Neural crest cell (in vitro differentiated cells): ENCODE measurements around the gene CTSK. TPM values are rescaled to one million over a fixed set of nuclear protein-coding genes. Genes with fewer than 3 reads are reported as not detected.

Experiments used
- DNase-seq: peaks from one replicate; pipeline ENCODE4 v3.0.0; 2021; ENCODE audit warnings: low read depth, mixed read lengths, low spot score
- H3K27ac Mint-ChIP-seq: one replicate; pipeline ENCODE4 v1.8.0; 2021; ENCODE audit warnings: mild to moderate bottlenecking, mixed read lengths; ENCODE audit not compliant: unreplicated experiment
- H3K27me3 Mint-ChIP-seq: 2 replicates; pipeline ENCODE4 v1.8.0; 2021; ENCODE audit warnings: low read depth, mild to moderate bottlenecking, mixed read lengths
- H3K36me3 Mint-ChIP-seq: 2 replicates; pipeline ENCODE4 v1.8.0; 2021; ENCODE audit warnings: low read depth, mild to moderate bottlenecking, mixed read lengths
- H3K4me1 Mint-ChIP-seq: 2 replicates; pipeline ENCODE4 v1.8.0; 2021; ENCODE audit warnings: mixed read lengths
- H3K4me3 Mint-ChIP-seq: one replicate; pipeline ENCODE4 v1.8.0; 2021; ENCODE audit warnings: mild to moderate bottlenecking, mixed read lengths
- H3K9me3 Mint-ChIP-seq: 2 replicates; pipeline ENCODE4 v1.8.0; 2021; ENCODE audit warnings: mixed read lengths
- total RNA-seq: library from RNA; stranded (reverse); gene quantifications from 2 replicates; pipeline ENCODE4 v1.2.1, GENCODE V29; 2021
- TF ChIP-seq, protein P1 (sequence below): fragments of 200-600 bp; sonication (generic); conservative IDR thresholded peaks from 2 replicates; pipeline ENCODE4 v1.5.0; 2021; ENCODE audit warnings: antibody characterized with exemption, mild to moderate bottlenecking

Gene CTSK
- total RNA-seq, 1 donor from 2014 or later: 5.8 TPM

- Mint-ChIP-seq H3K36me3 (peaks cover 2% of the 10 kb centered on the region), H3K4me3 (no peak overlapping the region), H3K4me1 (no peaks in the 10 kb centered on the region), H3K27me3 (no peaks in the 10 kb centered on the region), H3K9me3 (peaks cover 6% of the 10 kb centered on the region), H3K27ac (no peak overlapping the region)
- DNase-seq: no peak
- TF ChIP-seq, protein P1, sequence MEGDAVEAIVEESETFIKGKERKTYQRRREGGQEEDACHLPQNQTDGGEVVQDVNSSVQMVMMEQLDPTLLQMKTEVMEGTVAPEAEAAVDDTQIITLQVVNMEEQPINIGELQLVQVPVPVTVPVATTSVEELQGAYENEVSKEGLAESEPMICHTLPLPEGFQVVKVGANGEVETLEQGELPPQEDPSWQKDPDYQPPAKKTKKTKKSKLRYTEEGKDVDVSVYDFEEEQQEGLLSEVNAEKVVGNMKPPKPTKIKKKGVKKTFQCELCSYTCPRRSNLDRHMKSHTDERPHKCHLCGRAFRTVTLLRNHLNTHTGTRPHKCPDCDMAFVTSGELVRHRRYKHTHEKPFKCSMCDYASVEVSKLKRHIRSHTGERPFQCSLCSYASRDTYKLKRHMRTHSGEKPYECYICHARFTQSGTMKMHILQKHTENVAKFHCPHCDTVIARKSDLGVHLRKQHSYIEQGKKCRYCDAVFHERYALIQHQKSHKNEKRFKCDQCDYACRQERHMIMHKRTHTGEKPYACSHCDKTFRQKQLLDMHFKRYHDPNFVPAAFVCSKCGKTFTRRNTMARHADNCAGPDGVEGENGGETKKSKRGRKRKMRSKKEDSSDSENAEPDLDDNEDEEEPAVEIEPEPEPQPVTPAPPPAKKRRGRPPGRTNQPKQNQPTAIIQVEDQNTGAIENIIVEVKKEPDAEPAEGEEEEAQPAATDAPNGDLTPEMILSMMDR: no peak
These were observed 45.0 kb downstream of the CTSK start for GRCh38 chr1:150763018-150763417.

GRCh38 chr1:150762552-150762951 is 45.5 kb downstream of the CTSK start:
- Mint-ChIP-seq H3K4me1 (no peaks in the 10 kb centered on the region), H3K27ac (no peak overlapping the region), H3K4me3 (no peak overlapping the region), H3K36me3 (peaks cover 2% of the 10 kb centered on the region), H3K27me3 (no peaks in the 10 kb centered on the region), H3K9me3 (peaks cover 6% of the 10 kb centered on the region)
- TF ChIP-seq, protein P1: no peak
- no peak for DNase-seq

- H3K27me3 Mint-ChIP-seq: no peaks in the 10 kb centered on the region
- TF ChIP-seq, protein P1: no peak
- peaks cover 2% of the 10 kb centered on the region for H3K36me3 Mint-ChIP-seq
- no peaks in the 10 kb centered on the region for H3K4me1 Mint-ChIP-seq
- H3K27ac Mint-ChIP-seq: no peak overlapping the region
- no peak overlapping the region for H3K4me3 Mint-ChIP-seq
- peaks cover 6% of the 10 kb centered on the region for H3K9me3 Mint-ChIP-seq
- no peak for DNase-seq
These were observed 46.3 kb downstream of the CTSK start for GRCh38 chr1:150761801-150762200.

DNA sequence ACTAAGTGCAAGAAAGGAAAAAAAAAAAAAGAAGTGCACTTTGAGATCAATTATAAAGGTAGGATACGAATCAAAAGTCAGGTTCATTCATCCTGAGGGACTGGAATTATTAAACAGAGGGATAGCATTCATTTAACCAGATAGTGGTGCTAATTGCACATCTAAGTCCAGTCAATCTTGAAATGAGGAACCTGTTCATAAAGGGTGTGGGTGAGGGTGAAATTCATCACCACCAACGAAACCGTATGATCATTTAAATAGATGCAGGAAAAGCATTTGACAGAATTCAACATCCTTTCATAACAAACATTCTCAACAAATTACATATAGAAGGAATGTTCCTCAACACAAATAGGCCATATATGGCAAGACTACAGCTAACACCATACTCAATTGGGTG is 48.0 kb downstream of the CTSK start:
- TF ChIP-seq, protein P1: no peak
- Mint-ChIP-seq H3K4me3 (no peak overlapping the region), H3K9me3 (peaks cover 6% of the 10 kb centered on the region), H3K27me3 (no peaks in the 10 kb centered on the region), H3K27ac (no peak overlapping the region), H3K36me3 (peaks cover 2% of the 10 kb centered on the region), H3K4me1 (no peaks in the 10 kb centered on the region)
- DNase-seq: no peak

GRCh38 chr1:150753416-150753815 is 54.6 kb downstream of the CTSK start:
- no peak overlapping the region for H3K4me3 Mint-ChIP-seq

More at GRCh38 chr1:150753416-150753815, 54.6 kb downstream of the CTSK start:
- H3K9me3 Mint-ChIP-seq: no peaks in the 10 kb centered on the region
- H3K36me3 Mint-ChIP-seq: no peaks in the 10 kb centered on the region
- no peaks in the 10 kb centered on the region for H3K4me1 Mint-ChIP-seq
- H3K27ac Mint-ChIP-seq: no peak overlapping the region
- TF ChIP-seq, protein P1: no peak
- DNase-seq: no peak
- H3K27me3 Mint-ChIP-seq: no peaks in the 10 kb centered on the region
